Effector memory CD4-positive, alpha-beta T cell (primary cell): Measurements from ENCODE around the gene PRRC1.

Experiments used
- DNase-seq, 3 donors: peaks; one replicate each; pipeline ENCODE4 v3.0.0-alpha.2; 2020
- H3K27ac ChIP-seq: 2 replicates; pipeline ENCODE4 v1.7.0; 2013; ENCODE audit warnings: mild to moderate bottlenecking, low read length, moderate library complexity; ENCODE audit not compliant: insufficient read depth, poor library complexity, severe bottlenecking
- H3K27me3 ChIP-seq: replicated peaks from 2 replicates; pipeline ENCODE4 v1.7.0; 2013; ENCODE audit warnings: mild to moderate bottlenecking, low read length; ENCODE audit not compliant: insufficient read depth, control insufficient read depth, poor library complexity, severe bottlenecking
- H3K36me3 ChIP-seq: 2 replicates; pipeline ENCODE4 v1.7.0; 2013; ENCODE audit warnings: mild to moderate bottlenecking, low read length, moderate library complexity; ENCODE audit not compliant: control insufficient read depth, insufficient read depth
- H3K4me1 ChIP-seq: 2 replicates; pipeline ENCODE4 v1.7.0; 2013; ENCODE audit warnings: low read length, mild to moderate bottlenecking; ENCODE audit not compliant: control insufficient read depth, insufficient read depth, poor library complexity, severe bottlenecking
- H3K4me3 ChIP-seq: 2 replicates; pipeline ENCODE4 v1.7.0; 2013; ENCODE audit warnings: low read length, low read depth, mild to moderate bottlenecking; ENCODE audit not compliant: insufficient read depth, poor library complexity, severe bottlenecking
- H3K9me3 ChIP-seq: 2 replicates; pipeline ENCODE4 v1.7.0; 2013; ENCODE audit warnings: mild to moderate bottlenecking, low read length, moderate library complexity; ENCODE audit not compliant: control insufficient read depth

PRRC1 gene

GRCh38 chr5:127602896-127603844 is 85.7 kb downstream of the PRRC1 start:
- no peaks in the 10 kb centered on the region for H3K9me3 ChIP-seq
- no peak overlapping the region for H3K4me3 ChIP-seq
- no peaks in the 10 kb centered on the region for H3K36me3 ChIP-seq
- H3K4me1 ChIP-seq = no peaks in the 10 kb centered on the region
- no peak overlapping the region for H3K27ac ChIP-seq
- DNase-seq = no peak
- no peaks in the 10 kb centered on the region for H3K27me3 ChIP-seq
